ENCODE results near the gene CDH8.

GRCh38 chr16:61891460-61891859 is 144.8 kb downstream of the CDH8 start:
- TF ChIP-seq, protein P1, sequence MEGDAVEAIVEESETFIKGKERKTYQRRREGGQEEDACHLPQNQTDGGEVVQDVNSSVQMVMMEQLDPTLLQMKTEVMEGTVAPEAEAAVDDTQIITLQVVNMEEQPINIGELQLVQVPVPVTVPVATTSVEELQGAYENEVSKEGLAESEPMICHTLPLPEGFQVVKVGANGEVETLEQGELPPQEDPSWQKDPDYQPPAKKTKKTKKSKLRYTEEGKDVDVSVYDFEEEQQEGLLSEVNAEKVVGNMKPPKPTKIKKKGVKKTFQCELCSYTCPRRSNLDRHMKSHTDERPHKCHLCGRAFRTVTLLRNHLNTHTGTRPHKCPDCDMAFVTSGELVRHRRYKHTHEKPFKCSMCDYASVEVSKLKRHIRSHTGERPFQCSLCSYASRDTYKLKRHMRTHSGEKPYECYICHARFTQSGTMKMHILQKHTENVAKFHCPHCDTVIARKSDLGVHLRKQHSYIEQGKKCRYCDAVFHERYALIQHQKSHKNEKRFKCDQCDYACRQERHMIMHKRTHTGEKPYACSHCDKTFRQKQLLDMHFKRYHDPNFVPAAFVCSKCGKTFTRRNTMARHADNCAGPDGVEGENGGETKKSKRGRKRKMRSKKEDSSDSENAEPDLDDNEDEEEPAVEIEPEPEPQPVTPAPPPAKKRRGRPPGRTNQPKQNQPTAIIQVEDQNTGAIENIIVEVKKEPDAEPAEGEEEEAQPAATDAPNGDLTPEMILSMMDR (IDR thresholded peaks at IDR 0.05), result no peak
- no peak for TF ChIP-seq POLR2A (IDR thresholded peaks at IDR 0.05)
